ENCODE measurements around the gene VPS4B.

VPS4B gene

GRCh38 chr18:63430526-63430925, 8.2 kb upstream of the VPS4B start:
- DNase-seq (ENCODE audit: low spot score): no peak

GRCh38 chr18:63427558-63427957, 5.3 kb upstream of the VPS4B start:
- no peak for DNase-seq (ENCODE audit: low spot score)

GRCh38 chr18:63422864-63423304, 608 bp upstream of the VPS4B start:
- peak; percentile 55 for DNase-seq (ENCODE audit: low spot score)

GRCh38 chr18:63421514-63421913, 762 bp downstream of the VPS4B start:
- peak; percentile 17 for DNase-seq (ENCODE audit: low spot score)

- no peak for DNase-seq (ENCODE audit: low spot score)
Observed at GRCh38 chr18:63412953-63413352, 9.3 kb downstream of the VPS4B start.

GRCh38 chr18:63410792-63411191, 11.5 kb downstream of the VPS4B start:
- peak; percentile 61 for DNase-seq (ENCODE audit: low spot score)

GRCh38 chr18:63409301-63409700, 13.0 kb downstream of the VPS4B start:
- no peak for DNase-seq (ENCODE audit: low spot score)

GRCh38 chr18:63407734-63408133, 14.5 kb downstream of the VPS4B start:
- DNase-seq (ENCODE audit: low spot score): no peak

GRCh38 chr18:63405986-63406385, 16.3 kb downstream of the VPS4B start:
- DNase-seq (ENCODE audit: low spot score): no peak

GRCh38 chr18:63402246-63403162, 19.8 kb downstream of the VPS4B start:
- no peak for DNase-seq (ENCODE audit: low spot score)

GRCh38 chr18:63399300-63399699, 23.0 kb downstream of the VPS4B start:
- DNase-seq (ENCODE audit: low spot score): no peak

- DNase-seq (ENCODE audit: low spot score): no peak
Observed at GRCh38 chr18:63397349-63397748, 24.9 kb downstream of the VPS4B start.

- DNase-seq (ENCODE audit: low spot score): no peak
Observed at GRCh38 chr18:63395503-63395902, 26.8 kb downstream of the VPS4B start.

- no peak for DNase-seq (ENCODE audit: low spot score)
Observed at GRCh38 chr18:63394954-63395353, 27.3 kb downstream of the VPS4B start.

- no peak for DNase-seq (ENCODE audit: low spot score)
Observed at GRCh38 chr18:63387861-63388260, 34.4 kb downstream of the VPS4B start.

- no peak for DNase-seq (ENCODE audit: low spot score)
Observed at GRCh38 chr18:63382843-63383242, 39.4 kb downstream of the VPS4B start.

GRCh38 chr18:63379639-63379962, 42.7 kb downstream of the VPS4B start:
- DNase-seq (ENCODE audit: low spot score): peak; percentile 13

- DNase-seq (ENCODE audit: low spot score): no peak
Observed at GRCh38 chr18:63378919-63379638, 43.2 kb downstream of the VPS4B start.

GRCh38 chr18:63377275-63377980, 44.8 kb downstream of the VPS4B start:
- no peak for DNase-seq (ENCODE audit: low spot score)

GRCh38 chr18:63376538-63376937, 45.7 kb downstream of the VPS4B start:
- DNase-seq (ENCODE audit: low spot score): no peak

GRCh38 chr18:63374540-63374939, 47.7 kb downstream of the VPS4B start:
- no peak for DNase-seq (ENCODE audit: low spot score)

GRCh38 chr18:63373161-63373560, 49.1 kb downstream of the VPS4B start:
- DNase-seq (ENCODE audit: low spot score): no peak

- no peak for DNase-seq (ENCODE audit: low spot score)
Observed at GRCh38 chr18:63368611-63369010, 53.7 kb downstream of the VPS4B start.

Data from GM03348 (cell line).